Raji (cell line): ENCODE data around the gene GPR26.

ENCODE experiments used
- POLR2A ChIP-seq: IDR thresholded peaks from 2 replicates; pipeline ENCODE4 v1.6.1; 2011; ENCODE audit warnings: low read depth, low read length, control low read depth; ENCODE audit not compliant: insufficient read depth

GPR26 gene

DNA sequence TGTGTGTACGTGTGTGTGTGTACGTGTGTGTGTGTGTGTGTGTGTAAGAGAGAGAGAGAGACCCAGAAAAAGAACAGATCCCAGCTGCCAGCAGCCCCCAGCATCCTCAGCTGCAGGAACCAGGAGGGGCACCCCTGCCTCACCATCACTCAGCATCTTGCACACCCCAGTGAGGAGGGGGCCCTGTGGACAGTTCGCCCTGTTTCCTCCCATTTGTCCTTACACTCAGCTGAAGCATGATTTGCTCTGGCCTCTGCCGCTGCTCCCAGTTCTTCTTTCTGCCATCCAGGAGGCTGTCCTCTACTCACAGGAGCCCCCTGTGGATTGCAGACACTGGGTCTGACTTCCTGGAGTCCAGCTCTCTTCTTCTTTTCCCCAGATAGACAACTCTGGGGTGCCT is 9.7 kb downstream of the GPR26 start:
- TF ChIP-seq POLR2A, result no peak

DNA sequence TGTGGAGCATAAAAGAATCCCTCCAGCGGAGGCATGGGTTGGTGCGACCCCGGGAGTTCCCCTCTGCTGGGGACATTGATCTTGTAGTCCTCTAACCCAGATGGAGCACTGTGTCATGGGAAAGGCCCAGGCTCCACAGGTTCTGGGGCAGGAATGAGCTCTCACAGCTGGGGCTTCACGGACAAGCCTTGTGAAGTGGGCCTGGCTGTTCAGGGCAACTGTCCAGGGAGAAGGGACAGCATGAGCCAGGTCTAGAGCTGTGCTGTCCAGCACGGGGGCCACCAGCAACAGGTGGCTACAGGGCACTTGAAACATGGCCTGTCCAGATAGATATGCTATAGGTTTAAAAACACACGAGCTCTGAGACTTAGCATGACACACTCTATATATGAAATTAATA is 11.4 kb downstream of the GPR26 start:
- TF ChIP-seq POLR2A, result no peak

DNA sequence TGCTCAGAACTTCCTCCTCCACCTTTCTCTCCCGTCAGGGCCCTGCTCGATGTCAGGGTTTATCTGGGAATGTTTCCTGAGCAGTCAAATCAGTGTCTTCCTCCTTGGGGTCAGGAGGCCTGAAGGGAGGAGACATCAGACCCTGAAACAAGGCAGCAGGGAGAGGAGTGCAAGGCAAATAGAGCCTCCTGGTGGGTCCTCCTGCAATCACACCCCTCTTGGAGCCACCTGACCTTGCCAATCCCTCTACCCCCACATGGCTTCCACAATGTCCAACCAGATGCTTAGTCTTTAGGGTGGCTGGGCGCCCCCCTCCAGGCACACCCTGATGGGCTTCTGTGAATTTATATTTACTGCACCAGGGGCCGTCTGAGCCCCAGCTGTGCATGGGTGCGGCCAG is 12.2 kb downstream of the GPR26 start:
- TF ChIP-seq POLR2A, result no peak

DNA sequence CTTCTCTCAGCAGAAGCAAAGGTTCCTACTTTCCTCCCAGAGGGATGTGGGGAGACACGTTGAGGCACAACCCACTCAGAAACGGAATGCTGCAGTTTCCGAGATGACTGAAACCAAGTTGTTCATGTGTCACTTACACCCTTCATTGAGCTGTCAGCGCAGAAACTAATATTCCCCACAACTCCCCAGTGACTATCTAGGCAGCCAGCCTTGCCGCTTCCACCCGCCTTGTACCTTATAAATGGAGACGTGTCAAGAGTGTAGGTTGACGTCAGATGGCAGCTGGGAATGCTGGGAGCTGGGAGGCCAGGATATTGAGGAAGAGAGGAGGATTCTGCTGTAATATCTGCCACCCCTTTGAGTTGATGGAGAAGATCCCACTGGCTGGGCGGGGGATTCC is 15.1 kb downstream of the GPR26 start:
- TF ChIP-seq POLR2A, result no peak

DNA sequence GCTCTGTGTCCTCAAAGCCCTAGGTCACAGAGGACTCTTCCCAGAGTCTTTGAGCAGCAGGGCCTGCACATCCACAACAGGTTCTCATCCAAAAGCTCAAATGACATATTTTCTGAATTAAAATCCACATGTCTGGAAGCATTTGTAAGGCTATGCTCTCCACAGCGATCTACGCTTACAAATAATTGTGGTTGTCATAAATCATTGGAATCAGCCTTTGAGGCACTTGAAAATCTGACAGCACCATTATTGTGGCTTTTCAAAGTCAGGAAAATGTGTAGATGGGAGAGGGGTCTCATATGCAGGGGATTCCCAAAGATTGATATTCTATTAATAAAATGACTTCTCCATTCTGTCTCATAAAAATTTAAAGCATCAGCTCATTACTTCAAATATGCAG is 16.3 kb downstream of the GPR26 start:
- TF ChIP-seq POLR2A, result no peak

DNA sequence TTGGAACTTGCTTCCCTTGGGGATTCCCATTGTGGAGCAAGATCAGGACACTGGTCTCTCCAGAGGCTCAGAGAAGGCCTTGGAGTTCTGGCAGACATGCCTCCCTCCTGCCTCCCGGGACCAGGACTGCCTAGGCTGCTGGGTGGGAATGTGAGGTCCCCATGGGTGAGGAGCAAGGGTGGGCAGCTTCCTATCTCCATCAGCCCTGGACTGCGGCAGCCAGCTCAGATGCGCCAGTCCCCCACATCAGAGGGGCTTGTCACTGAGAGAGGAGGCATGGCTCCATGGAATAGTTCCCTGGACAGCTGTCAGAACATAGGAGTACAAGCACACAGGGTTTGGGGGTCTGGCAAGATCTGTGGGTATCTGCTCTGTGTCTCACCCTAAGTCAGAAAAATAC is 17.3 kb downstream of the GPR26 start:
- no peak for TF ChIP-seq POLR2A

DNA sequence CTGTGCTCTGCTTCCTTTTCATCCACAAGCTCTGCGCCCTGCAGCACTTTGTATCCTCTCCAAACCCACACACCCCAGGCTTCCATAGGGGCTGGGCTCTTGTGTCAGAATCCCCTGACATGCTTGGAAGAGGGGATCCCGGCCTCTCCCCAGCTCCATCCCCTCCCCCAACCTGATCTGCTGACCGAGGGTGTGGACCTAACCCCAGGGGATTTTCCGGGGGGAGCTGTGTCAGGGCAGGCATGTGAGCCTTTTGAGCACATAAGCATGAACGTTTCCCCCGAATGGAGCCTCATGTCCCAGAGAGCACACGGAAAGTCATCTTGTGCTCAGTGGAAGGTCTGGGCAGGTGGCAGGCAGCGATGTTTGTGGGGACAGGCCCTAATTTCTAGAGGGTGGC is 17.7 kb downstream of the GPR26 start:
- no peak for TF ChIP-seq POLR2A

DNA sequence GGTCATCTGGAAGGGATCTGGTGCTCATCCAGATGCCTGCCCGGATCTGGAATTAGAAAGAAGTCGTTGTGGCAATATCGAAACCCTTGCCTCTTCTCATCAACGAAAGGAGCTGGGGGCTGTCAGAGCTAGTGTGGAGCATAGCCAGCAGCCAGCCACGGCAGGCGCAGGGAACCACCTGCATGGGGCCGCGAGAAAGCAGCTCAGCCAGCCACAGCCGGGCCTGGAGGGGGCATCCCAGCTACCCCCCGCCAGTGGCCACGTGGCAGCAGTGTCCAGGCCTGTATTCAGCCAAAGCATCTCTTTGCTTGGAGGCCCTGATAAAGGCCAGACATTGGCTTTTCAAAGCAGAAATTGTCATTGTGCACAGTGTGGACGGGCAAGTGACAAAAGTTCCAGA is 19.1 kb downstream of the GPR26 start:
- no peak for TF ChIP-seq POLR2A

DNA sequence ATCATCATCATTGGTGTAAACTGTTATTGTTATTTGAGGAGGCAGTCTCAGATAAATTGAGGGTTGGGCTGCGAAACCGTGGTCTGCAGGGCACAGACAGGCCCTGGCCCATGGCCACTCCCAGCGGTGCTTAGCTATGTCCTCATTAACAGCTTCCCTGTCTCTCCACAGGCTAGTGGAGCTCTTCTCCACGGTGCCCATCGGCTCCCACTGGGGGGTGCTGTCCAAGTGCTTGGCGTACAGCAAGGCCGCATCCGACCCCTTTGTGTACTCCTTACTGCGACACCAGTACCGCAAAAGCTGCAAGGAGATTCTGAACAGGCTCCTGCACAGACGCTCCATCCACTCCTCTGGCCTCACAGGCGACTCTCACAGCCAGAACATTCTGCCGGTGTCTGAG is 21.6 kb downstream of the GPR26 start:
- TF ChIP-seq POLR2A, result no peak

DNA sequence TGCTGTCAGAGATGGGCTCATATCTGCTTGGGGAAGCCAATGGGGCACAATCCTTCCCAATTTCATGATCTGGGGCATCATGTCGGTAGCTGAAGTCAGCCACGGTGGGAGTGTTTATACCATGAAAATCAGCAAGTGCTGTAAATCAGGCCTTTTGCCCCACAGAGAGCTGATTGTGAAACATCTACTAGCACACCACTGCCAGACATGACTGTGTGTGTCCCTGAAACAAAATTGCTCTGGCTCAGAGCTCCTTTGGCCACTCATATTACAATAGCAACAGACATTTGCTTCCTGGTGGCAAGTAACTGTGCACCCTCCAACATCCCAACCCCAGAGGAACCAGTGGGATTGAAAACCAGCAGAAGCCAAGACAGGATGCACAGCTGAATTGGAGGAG is 23.7 kb downstream of the GPR26 start:
- TF ChIP-seq POLR2A, result no peak

DNA sequence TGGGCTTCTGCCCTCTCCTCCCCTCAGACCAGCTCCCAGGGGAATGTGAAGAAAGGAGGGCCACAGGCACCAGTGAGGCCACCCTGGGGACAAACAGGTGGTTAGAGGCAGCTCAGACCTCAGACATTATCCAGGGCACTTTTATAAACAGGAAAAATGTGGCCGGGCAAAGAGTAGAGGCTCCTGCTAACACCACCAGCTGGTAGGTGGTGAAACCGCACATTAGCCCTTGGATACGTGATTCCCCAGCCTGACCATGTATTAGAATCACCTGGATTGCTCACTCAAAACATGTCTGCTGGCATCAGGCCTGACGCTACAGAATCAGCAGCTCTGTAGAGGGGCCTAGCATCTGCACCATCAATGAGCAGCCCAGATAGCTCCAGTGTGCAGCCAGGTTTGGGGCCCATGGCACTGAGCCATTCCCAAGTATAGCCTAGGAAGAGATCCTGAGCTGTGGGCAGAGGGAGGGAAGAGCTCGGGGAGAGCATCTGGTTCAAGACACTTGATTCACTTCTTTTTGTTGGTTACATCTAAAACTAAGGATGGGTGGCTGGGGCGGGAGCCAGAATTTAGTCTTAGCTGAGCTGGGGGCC is 37.1 kb downstream of the GPR26 start:
- no peak for TF ChIP-seq POLR2A

DNA sequence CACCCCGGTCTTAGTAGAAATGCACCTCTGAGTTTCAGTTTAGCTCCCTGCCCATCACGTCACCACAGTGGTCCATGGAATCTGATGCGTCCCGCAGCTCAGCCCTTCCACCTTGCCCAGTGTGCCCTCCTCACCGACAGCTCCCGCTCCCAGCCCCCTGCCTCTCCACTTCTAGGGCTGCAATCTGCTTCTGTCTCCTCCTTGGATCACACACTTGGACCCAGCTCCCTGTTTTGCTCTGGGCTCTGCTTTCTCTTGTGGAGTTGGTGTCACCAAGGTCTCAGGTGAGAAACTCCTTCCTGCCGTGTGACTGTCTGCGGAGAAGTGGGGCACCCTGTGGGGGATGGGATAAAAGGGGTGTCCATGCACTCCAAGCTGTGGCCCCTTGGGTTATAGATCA is 37.9 kb downstream of the GPR26 start:
- no peak for TF ChIP-seq POLR2A

DNA sequence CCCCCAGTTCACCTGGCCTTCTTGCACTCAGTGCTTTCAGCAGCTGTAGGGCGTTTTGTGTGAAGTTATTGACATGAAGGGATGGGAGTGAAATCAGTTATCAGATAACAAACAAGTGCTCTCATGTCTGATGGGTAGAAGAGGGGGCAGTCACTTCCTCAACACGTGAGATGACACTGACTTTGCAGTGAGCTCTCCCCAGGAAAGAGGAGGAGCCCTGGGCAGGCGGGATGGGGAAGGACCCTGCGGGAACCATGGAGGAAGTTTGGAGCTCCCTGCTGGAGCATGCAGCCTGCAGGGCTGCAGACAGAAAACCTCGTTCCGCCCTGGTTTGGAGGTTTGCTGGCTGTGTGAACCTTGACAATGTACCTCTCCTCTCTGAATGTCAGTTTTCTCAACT is 38.7 kb downstream of the GPR26 start:
- TF ChIP-seq POLR2A, result no peak

DNA sequence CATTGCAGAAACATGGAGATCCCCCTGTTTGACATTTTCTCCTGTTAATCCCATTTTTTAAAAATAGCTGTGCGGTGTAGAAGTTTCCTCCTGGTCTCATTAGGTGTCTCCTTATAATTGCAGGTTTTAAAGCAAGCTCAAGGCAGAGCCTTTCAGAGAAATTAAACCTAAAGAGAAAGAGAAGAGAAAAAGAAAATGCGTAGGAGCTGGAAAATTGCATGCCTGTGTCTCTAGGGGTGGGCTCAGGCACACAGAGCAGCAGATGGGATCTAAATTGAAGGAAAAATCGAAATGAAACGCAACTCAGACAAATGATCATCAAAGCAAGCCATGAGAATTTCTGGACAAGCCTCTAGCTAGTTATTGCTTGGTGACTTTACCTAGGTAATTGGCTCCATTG is 40.1 kb downstream of the GPR26 start:
- no peak for TF ChIP-seq POLR2A

DNA sequence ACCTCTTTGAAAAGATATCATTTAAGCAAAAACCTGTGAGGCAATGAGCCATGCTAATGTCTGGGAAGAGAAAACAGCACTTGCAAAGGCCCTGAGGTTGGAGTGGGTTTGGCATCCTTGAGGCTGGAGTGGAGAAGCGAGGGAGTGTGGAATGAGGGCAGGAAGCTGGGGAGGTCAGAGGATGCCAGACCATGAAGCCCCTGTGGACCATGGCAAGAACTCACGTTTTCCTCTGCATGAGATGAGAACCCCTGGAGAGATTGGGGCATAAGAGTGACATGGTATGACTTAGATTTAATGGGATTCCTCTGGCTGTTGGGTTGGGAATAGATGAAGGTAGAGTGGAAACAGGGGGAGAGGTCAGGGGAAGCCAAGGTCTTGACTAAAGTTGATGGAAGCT is 49.4 kb downstream of the GPR26 start:
- TF ChIP-seq POLR2A, result no peak

DNA sequence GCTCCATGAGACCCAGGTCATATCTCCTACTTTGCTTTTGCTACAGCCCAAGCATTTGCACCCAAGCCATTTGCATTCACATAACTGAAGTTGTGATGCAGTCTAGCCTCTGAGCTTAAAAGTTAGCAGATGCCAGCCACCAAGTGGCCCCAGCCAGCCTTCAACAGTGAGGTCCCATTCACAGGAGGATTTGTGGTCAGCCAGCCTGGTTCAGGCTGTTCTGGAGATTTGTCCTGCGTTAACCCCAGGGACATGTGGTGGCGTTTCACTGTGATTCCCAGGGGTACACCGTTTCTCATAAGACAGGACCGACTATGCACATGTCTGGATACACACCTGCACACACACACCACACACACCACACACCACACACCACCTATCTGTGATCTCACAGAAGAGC is 51.2 kb downstream of the GPR26 start:
- TF ChIP-seq POLR2A, result no peak

DNA sequence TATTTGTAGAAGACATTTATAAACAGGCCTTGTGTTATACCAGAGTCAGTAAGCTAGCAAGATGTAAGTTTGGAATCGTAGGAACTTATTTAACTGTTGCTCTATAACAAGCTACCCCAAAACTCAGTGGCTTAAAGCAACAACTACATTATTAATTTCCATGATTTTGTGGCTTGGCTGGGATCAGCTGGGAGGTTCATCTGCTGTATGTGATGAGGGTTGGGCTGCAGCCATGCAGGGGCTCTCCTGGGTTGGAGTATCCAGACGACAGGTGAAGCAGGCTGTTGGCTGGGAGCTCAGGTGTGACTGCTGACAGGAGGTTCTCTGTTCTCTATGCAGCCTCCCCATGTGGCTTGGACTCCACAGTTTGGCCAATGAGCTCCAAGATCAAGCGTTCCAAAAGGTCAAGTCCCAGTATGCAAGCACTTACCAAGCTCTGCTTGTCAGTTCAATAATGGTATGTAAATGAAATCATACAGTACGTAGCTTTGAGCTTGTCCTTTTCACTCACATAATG is 52.4 kb downstream of the GPR26 start:
- TF ChIP-seq POLR2A, result no peak
